Left colon (tissue), 2 donors: Measurements from ENCODE around the gene DUSP1. TPM values are rescaled to one million over a fixed set of nuclear protein-coding genes. Genes with fewer than 3 reads are reported as not detected.

Experiments used
- ATAC-seq: fragments of 200-7000 bp; cut with Tn5 transposase; one replicate; pipeline ENCODE4 v1.9.1; 2020; ENCODE audit warnings: mild to moderate bottlenecking, moderate library complexity
- DNase-seq, 2 donors: peaks; one replicate each; pipeline ENCODE4 v3.0.0-alpha.2; 2020
- intact Hi-C, 2 donors: fragments of 100-400 bp; cut with DNase I in 1 of 2; cut with micrococcal nuclease in 1 of 2; formaldehyde crosslinking; loops; one replicate each; pipeline versions ENCODE4 v1.11.2 to v1.14.0; 2022; cut with DNase I, micrococcal nuclease
- total RNA-seq, 2 donors: library from RNA; stranded (reverse); fragmentation: NEBNext Ultra II Directional; extraction: Animal tissue kit (Norgen Biotek cat#: 25700); gene quantifications; one replicate each; pipeline ENCODE4 v1.2.1, GENCODE V29; 2021
- donor health status: DM: no; HTN: no; CAD: no.
- donor health status: DM: yes; HTN: yes; CAD: no.

Gene DUSP1
- total RNA-seq, 2 donors from 2014 or later, result 148 to 242 TPM

DNA sequence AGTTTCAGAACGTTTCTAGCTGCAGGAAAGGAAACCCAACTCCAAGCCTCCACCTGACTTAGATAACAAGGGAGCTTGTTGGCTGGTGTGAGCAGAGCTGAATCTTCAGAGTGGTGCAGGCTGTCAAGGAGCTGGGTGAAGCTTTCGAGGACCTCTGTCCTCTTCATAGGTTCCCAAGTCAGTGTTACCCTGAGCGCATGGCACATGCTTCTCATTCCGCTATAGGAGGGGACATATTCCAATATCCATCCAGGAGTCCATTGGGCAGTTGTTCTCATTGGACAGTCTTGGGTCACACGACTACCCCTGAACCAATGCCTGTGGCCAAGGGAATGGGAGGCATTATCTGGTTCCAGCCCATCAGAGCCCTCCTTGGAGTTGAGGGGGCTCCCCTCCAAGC, 50.3 kb downstream of the DUSP1 start:
- DNase-seq (no peak), ATAC-seq (no peak)
- intact Hi-C loops, result no loop called here

DNA sequence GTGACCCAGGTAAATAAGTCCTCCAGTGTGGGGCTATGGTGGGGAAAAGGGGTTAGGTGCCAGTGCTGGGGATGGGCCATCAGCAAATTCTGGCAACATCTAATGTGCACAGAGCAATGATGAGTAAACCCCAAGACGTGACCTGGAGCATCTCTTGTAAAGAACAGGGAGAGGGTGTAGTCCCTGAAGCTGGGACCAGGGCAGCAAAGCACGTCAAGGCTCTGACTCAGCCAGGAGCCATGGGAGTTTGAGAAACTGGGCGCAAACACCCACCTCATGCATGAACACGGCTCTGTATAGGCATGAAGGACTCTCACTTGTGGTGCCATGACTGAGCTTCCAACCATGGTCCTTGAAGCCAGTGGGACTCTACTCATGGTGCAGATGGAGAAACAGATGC, 51.8 kb downstream of the DUSP1 start:
- intact Hi-C loops, result no loop called here
- ATAC-seq, result no peak
- DNase-seq, result no peak

DNA sequence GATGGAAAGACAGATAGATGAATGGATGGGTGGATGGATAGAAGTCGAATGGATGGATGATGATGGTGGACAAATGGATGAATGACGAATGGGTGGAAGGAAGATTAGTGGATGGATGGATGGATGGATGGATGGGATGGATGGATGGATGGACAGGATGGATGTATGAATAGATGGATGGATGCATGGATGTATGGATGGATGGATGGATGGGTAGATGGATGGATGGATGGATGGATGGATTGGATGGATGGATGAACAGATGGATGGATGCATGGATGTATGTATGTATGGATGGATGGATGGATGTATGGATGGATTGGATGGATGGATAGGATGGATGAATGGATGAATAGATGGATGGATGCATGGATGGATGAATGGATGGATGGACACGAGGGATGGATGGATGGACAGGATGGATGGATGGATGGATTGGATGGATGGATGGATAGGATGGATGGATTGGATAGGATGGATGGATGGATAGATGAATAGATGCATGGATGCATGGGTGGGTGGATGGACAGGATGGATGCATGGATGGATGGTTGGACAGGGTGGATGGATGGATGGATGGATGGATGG, 52.4 kb downstream of the DUSP1 start:
- DNase-seq (no peak), ATAC-seq (no peak)
- intact Hi-C loops, result no loop called here

Other genes starting within 250 kb of the DUSP1 start
- gene NEURL1B, start 129.9 kb downstream of the DUSP1 start, total RNA-seq, result 10 to 100 TPM; 60.5 to 90.8 TPM
- 100 to 1,000 TPM; 201 to 223 TPM for gene ERGIC1, start 63.1 kb upstream of the DUSP1 start, total RNA-seq
- 10 to 100 TPM; 19.1 to 25.4 TPM for gene RPL26L1, start 188.2 kb upstream of the DUSP1 start, total RNA-seq
- gene ATP6V0E1, start 212.6 kb upstream of the DUSP1 start, total RNA-seq, result 100 to 1,000 TPM; 168 to 225 TPM